B cell (primary cell): Measurements from ENCODE around the gene P2RX3. TPM values are rescaled to one million over a fixed set of nuclear protein-coding genes. Genes with fewer than 3 reads are reported as not detected.

ENCODE experiments used
- ATAC-seq: fragments of 200-7000 bp; cut with Tn5 transposase; one replicate; pipeline ENCODE4 v1.10.0; 2021; ENCODE audit warnings: low read depth, mild to moderate bottlenecking, moderate number of reproducible peaks, moderate library complexity
- CTCF ChIA-PET: fragments of 350-600 bp; sonication (Branson Sonifier 250); formaldehyde crosslinking; loops from one replicate; lab custom pipeline; 2021; ENCODE audit warnings: antibody characterized with exemption, inconsistent platforms; lab: Charles Lee
- POLR2A ChIA-PET: fragments of 350-600 bp; sonication (Branson Sonifier 250); formaldehyde crosslinking; loops from one replicate; lab custom pipeline; 2021; ENCODE audit warnings: antibody characterized with exemption; lab: Charles Lee
- DNase-seq: peaks from one replicate; pipeline ENCODE4 v3.0.0; 2013
- H2AFZ ChIP-seq: 2 replicates; pipeline ENCODE4 v1.6.1; 2012; ENCODE audit warnings: mild to moderate bottlenecking, low read depth, low read length; ENCODE audit not compliant: insufficient read depth, poor library complexity, severe bottlenecking
- H3K27ac ChIP-seq, 2 donors: 1 replicate in 1 of 2; 2 replicates in 1 of 2; pipeline ENCODE4 v1.5.1; 2012 to 2013; ENCODE audit warnings: low read length in 2 of 2, mild to moderate bottlenecking in 2 of 2, moderate library complexity in 1 of 2
- H3K27me3 ChIP-seq, 4 experiments: fragments of 200-600 bp in 1 of 4; sonication (generic) in 1 of 4; replicated peaks in 1 of 4; 1 replicate in 2 of 4; 2 replicates in 2 of 4; pipeline versions ENCODE4 v1.6.1 to v1.7.0; 2013 to 2016; ENCODE audit warnings: low read length in 3 of 4, mild to moderate bottlenecking in 2 of 4, mixed read lengths in 1 of 4, moderate library complexity in 1 of 4; ENCODE audit not compliant: insufficient read depth in 4 of 4, control insufficient read depth in 3 of 4; ENCODE audit errors: control extremely low read depth in 1 of 4
- H3K36me3 ChIP-seq, 2 experiments: replicated peaks in 1 of 2; 1 replicate in 1 of 2; 2 replicates in 1 of 2; pipeline versions ENCODE4 v1.6.1 to v1.7.1; 2013; ENCODE audit warnings: low read length in 1 of 2; ENCODE audit not compliant: insufficient read depth in 2 of 2, control insufficient read depth in 1 of 2; ENCODE audit errors: control extremely low read depth in 1 of 2, extremely low read depth in 1 of 2
- H3K4me1 ChIP-seq, 2 donors: fragments of 200-600 bp in 1 of 2; sonication (generic) in 1 of 2; 1 replicate in 1 of 2; 2 replicates in 1 of 2; pipeline versions ENCODE4 v1.5.1 to v1.6.1; 2013 to 2017; ENCODE audit warnings: low read length in 2 of 2; ENCODE audit not compliant: control insufficient read depth in 2 of 2, insufficient read depth in 2 of 2
- H3K4me2 ChIP-seq: replicated peaks from 2 replicates; pipeline ENCODE3; 2012; ENCODE audit warnings: mild to moderate bottlenecking, low read depth, low read length; ENCODE audit not compliant: poor library complexity, severe bottlenecking
- H3K4me3 ChIP-seq, 5 experiments: fragments of 200-600 bp in 1 of 5; sonication (generic) in 1 of 5; 1 replicate in 3 of 5; 2 replicates in 2 of 5; pipeline versions ENCODE4 v1.5.1 to v1.7.0; 2011 to 2016; ENCODE audit warnings: low read length in 4 of 5, mild to moderate bottlenecking in 4 of 5, low read depth in 2 of 5, control low read depth in 1 of 5, moderate library complexity in 1 of 5; ENCODE audit not compliant: insufficient read depth in 1 of 5; ENCODE audit errors: control extremely low read depth in 1 of 5, extremely low read depth in 1 of 5
- H3K79me2 ChIP-seq: fragments of 200-600 bp; sonication (generic); one replicate; pipeline ENCODE4 v1.6.0; 2016; ENCODE audit warnings: low read length; ENCODE audit not compliant: control insufficient read depth, insufficient read depth
- H3K9ac ChIP-seq: fragments of 200-600 bp; sonication (generic); 2 replicates; pipeline ENCODE4 v1.6.1; 2017; ENCODE audit warnings: mild to moderate bottlenecking, low read length, moderate library complexity
- H3K9me3 ChIP-seq, 3 donors: one replicate each; pipeline versions ENCODE4 v1.6.1 to v1.7.1; 2013; ENCODE audit warnings: low read length in 2 of 3; ENCODE audit not compliant: control insufficient read depth in 2 of 3, insufficient read depth in 1 of 3; ENCODE audit errors: control extremely low read depth in 1 of 3
- H4K20me1 ChIP-seq: 2 replicates; pipeline ENCODE4 v1.6.0; 2012; ENCODE audit warnings: mild to moderate bottlenecking, low read length; ENCODE audit not compliant: insufficient read depth, control insufficient read depth, poor library complexity, severe bottlenecking
- H3K27ac Mint-ChIP-seq: one replicate; pipeline ENCODE4 v1.8.0; 2021; ENCODE audit warnings: mixed read lengths
- H3K27me3 Mint-ChIP-seq: one replicate; pipeline ENCODE4 v1.8.0; 2021; ENCODE audit warnings: mixed read lengths
- H3K4me1 Mint-ChIP-seq: one replicate; pipeline ENCODE4 v1.8.0; 2021; ENCODE audit warnings: mixed read lengths
- H3K4me3 Mint-ChIP-seq: one replicate; pipeline ENCODE4 v1.8.0; 2021; ENCODE audit warnings: mixed read lengths
- H3K9me3 Mint-ChIP-seq: one replicate; pipeline ENCODE4 v1.8.0; 2022; ENCODE audit warnings: mixed read lengths; ENCODE audit not compliant: insufficient read depth
- CTCF ChIP-seq: fragments of 200-600 bp; IDR thresholded peaks from one replicate; pipeline ENCODE4 v1.8.0; 2022; ENCODE audit warnings: antibody characterized with exemption, mild to moderate bottlenecking
- EZH2 ChIP-seq: IDR thresholded peaks from 2 replicates; pipeline ENCODE4 v1.6.1; 2012; ENCODE audit warnings: borderline replicate concordance, low read depth, mild to moderate bottlenecking, moderate library complexity, low read length; ENCODE audit not compliant: insufficient read depth, poor library complexity, severe bottlenecking
- WGBS: methylation state at CpG from one replicate; pipeline ENCODE4 v1.1.5; 2013; ENCODE audit warnings: missing lambda C conversion rate; ENCODE audit not compliant: insufficient coverage; 5-methylcytosine and 5-hydroxymethylcytosine counted together
- intact Hi-C: fragments of 100-400 bp; cut with micrococcal nuclease; formaldehyde crosslinking; loops from one replicate; pipeline ENCODE4 v1.10.0; 2022
- polyA plus RNA-seq: library from polyadenylated mRNA; depleted of rRNA; stranded (reverse); fragments of >200 nt; gene quantifications from 2 replicates; pipeline ENCODE4 v1.2.3, GENCODE V29; 2012
- total RNA-seq, 2 donors: library from RNA; stranded (reverse); fragments of 120-200 nt in 1 of 2; gene quantifications; 1 replicate in 1 of 2; 2 replicates in 1 of 2; pipeline versions ENCODE4 v1.2.3 to v1.2.4, GENCODE V29; 2013 to 2022

P2RX3 gene
- total and polyA plus RNA-seq, 2 donors (not counting 1 experiment from before 2014, with no cell fraction given) = not detected

GRCh38 chr11:57409321-57410100 lies 71.4 kb downstream of the P2RX3 start:
- ChIA-PET CTCF (no interaction called here), POLR2A (no interaction called here)
- H3K4me3 Mint-ChIP-seq = no peak overlapping the region
- Histone ChIP-seq H3K27ac (no peak overlapping the region), H3K4me1 (no peaks in the 10 kb centered on the region), H2AFZ (no peak overlapping the region), H4K20me1 (no peaks in the 10 kb centered on the region), H3K4me3 (no peak overlapping the region), H3K4me2 (no peak overlapping the region), H3K9me3 (no peaks in the 10 kb centered on the region), H3K36me3 (peaks cover 2 to 15% of the 10 kb centered on the region in 2 experiments), H3K27me3 (no peaks in the 10 kb centered on the region), H3K79me2 (no peaks in the 10 kb centered on the region), H3K9ac (no peak overlapping the region)
- H3K27ac Mint-ChIP-seq = no peak overlapping the region
- no peak for ATAC-seq
- peaks cover 8% of the 10 kb centered on the region for H3K4me1 Mint-ChIP-seq
- DNase-seq = no peak
- H3K27me3 Mint-ChIP-seq = no peaks in the 10 kb centered on the region
- H3K9me3 Mint-ChIP-seq = no peaks in the 10 kb centered on the region
- 95% methylated on average over 16 of the region's 18 CpGs for WGBS
- intact Hi-C loops = no loop called here
- TF ChIP-seq CTCF (no peak), EZH2 (no peak)

- Histone ChIP-seq H3K4me2 (no peak overlapping the region), H3K79me2 (no peaks in the 10 kb centered on the region), H3K9ac (no peak overlapping the region), H3K36me3 (peaks cover 2 to 15% of the 10 kb centered on the region in 2 experiments), H3K27me3 (no peaks in the 10 kb centered on the region), H3K27ac (no peak overlapping the region), H4K20me1 (no peaks in the 10 kb centered on the region), H3K4me3 (no peak overlapping the region), H2AFZ (no peak overlapping the region), H3K9me3 (no peaks in the 10 kb centered on the region), H3K4me1 (no peaks in the 10 kb centered on the region)
- ATAC-seq = no peak
- intact Hi-C loops = no loop called here
- no peak overlapping the region for H3K4me3 Mint-ChIP-seq
- H3K27me3 Mint-ChIP-seq = no peaks in the 10 kb centered on the region
- H3K9me3 Mint-ChIP-seq = no peaks in the 10 kb centered on the region
- ChIA-PET POLR2A (no interaction called here), CTCF (no interaction called here)
- TF ChIP-seq CTCF (no peak), EZH2 (no peak)
- peaks cover 8% of the 10 kb centered on the region for H3K4me1 Mint-ChIP-seq
- H3K27ac Mint-ChIP-seq = no peak overlapping the region
- DNase-seq = no peak
Observed at GRCh38 chr11:57410287-57410686, 72.1 kb downstream of the P2RX3 start.
